HG02763 (cell line): ENCODE measurements around the gene DAB2IP.

Experiments
- ATAC-seq: cut with Tn5 transposase; IDR thresholded peaks from one replicate; pipeline ENCODE4 v1.9.1; 2021; ENCODE audit warnings: mild to moderate bottlenecking, moderate library complexity; ENCODE audit not compliant: unreplicated experiment

The DAB2IP gene

DNA sequence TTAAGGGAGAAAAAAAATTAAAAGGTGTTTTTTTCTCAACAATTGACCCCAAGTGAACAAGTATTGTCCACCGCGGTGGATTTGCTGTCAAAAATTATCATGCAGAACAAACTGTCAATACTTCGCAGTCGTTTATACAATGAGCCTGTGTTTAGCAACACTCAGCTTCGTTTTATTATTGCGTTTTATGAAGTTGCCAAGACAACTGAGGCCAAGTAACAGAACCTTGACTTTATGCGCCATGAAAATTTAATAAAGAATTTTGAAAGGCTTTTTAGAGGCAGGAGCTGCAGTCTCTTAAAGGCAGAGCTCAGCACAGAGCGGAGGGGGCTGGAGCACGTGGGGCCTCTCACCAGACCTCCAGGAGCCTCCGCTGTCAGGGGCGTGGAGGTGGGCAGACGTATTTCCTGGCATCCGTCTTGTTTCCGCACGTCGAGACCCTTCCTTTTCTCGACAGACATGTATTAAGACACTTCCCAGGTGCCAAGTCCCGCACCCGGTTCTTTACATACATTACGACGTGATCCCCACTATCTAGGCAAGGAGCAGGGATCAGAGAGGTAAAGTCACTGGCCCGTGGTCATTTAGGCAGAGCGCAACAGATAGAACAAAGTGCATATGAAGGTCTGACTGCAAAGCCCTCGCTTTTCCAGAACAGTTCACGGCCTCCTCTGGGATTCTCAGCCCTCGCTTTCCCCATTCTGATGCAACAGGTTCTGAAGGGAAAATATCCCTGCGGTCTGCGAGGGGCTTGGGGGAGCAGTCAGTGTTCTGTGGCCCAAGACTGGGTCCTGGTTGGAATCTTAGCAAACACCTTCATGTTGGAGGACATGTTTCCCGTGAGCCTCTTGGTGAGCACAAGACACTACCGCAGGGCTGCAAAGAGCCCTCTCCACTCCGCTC, 164.4 kb downstream of the DAB2IP start:
- no peak for ATAC-seq

GRCh38 chr9:121816449-121816817, 165.0 kb downstream of the DAB2IP start:
- no peak for ATAC-seq

GRCh38 chr9:121816845-121817450, 165.5 kb downstream of the DAB2IP start:
- ATAC-seq, result no peak

GRCh38 chr9:121817476-121817875, 166.0 kb downstream of the DAB2IP start:
- no peak for ATAC-seq

DNA sequence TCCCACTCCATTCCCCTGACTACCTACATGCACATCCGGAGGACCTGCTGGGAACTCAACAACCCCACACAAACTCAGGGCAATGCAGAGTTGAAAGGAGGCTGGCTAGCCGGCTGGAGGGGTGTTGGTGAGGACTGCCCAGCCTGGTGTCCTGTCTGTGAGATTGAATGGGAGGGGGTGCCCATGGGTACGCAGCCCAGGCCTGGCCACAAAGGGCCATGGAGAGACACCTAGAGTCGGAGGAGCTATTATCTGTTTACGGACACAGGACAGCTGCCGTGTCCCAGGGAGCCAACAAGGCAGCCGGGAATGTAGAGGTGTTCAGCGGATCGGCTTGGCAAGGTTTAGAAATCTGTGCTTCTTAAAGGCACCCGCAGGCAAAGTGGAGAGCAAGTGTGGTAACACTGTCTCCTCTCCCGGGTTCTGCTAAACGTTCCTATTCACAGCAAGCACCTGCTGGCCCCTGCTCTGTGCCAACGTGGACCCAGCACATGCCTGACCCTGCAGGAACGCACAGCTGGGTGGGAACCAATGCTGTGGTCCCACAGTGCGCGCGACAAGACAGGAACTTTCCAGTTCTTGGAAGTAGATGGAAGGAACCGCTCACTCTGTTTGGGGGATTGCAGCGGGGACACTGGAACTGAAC, 166.7 kb downstream of the DAB2IP start:
- no peak for ATAC-seq

DNA sequence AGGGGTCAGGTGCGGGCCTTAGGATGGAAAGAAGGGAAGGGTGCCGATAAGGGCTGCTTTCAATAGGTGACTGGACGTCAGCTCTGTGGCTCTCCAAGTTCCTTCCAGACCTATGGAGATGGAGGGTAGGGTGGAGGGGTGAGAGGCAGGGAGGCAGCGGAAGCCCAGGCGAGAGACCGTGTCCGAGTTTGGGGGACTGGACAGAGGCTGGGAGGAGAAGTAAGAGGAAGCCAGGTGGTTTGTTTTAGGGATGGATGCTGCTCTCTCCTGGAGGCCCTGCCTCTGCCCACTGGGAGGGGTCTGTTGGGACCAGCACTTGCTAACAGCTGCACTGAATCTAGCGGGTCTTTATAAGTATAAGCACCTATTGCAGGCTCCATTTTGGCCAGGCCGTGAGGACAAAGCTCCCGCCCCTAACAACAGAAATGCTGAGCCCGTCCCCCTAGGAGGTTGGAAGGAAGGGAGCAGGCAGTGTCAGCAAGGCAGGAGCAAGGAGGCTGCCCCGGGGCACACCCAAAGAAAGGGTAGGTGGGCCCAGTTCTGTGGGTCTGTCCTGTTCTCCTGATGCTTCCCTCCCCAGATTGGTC, 167.5 kb downstream of the DAB2IP start:
- no peak for ATAC-seq

- no peak for ATAC-seq
These were observed 168.2 kb downstream of the DAB2IP start for GRCh38 chr9:121819428-121820231.

GRCh38 chr9:121820286-121821005, 169.0 kb downstream of the DAB2IP start:
- no peak for ATAC-seq

- ATAC-seq, result no peak
These were observed 169.9 kb downstream of the DAB2IP start for GRCh38 chr9:121821326-121821725.

- ATAC-seq, result no peak
These were observed 171.0 kb downstream of the DAB2IP start for GRCh38 chr9:121822093-121823085.

GRCh38 chr9:121823451-121824169, 172.2 kb downstream of the DAB2IP start:
- no peak for ATAC-seq

DNA sequence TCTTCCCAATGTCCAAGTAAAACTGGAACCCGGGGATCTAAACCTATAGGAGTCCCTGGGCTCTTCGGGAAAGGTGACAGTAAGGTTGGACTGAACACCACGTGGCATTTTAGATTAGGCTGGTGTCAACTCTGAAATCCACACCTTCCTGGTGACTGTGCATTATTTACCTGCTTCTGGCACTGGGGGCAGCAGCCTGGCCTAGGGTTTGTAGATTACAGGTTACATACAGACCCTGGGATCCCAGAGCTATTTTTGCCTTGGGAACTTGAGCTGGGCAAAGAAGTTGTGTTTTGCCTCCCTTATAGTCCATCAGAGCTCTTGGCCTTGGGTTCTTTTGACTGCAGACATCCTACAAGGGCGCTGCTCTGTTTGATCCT, 173.2 kb downstream of the DAB2IP start:
- no peak for ATAC-seq

DNA sequence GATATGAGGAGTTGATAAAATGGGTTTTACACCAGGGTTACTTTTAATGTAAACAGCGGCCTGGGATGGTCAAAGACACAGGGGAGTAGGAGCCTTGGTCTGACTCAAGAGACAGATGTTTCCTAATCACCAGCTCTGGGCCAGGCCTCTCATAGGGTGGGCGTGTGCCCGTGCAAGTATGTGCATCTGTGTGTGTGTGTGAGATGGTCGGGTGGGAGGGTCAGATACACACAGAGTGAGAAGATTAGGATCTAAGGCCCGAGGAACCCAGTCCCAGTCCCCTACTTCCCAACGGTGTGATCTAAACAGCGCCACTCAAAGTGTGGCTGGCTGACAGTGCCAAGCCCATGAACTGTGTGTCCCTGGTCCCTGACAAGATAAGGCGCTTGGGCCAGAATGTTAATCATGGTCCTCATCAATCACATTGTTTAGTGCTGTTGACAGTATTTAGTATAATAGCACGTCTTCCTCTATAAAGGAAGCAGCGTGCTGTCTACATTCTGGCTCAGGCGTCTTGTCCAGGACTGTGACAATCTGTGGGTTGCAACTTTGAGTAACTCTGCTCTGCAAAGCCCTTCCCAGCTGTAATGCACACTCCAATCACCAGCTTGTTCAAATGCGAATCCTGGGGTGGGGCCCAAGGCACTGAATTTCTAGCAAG, 173.7 kb downstream of the DAB2IP start:
- ATAC-seq, result no peak

- no peak for ATAC-seq
These were observed 175.3 kb downstream of the DAB2IP start for GRCh38 chr9:121826711-121827110.

GRCh38 chr9:121827251-121827967, 176.0 kb downstream of the DAB2IP start:
- ATAC-seq, result no peak

DNA sequence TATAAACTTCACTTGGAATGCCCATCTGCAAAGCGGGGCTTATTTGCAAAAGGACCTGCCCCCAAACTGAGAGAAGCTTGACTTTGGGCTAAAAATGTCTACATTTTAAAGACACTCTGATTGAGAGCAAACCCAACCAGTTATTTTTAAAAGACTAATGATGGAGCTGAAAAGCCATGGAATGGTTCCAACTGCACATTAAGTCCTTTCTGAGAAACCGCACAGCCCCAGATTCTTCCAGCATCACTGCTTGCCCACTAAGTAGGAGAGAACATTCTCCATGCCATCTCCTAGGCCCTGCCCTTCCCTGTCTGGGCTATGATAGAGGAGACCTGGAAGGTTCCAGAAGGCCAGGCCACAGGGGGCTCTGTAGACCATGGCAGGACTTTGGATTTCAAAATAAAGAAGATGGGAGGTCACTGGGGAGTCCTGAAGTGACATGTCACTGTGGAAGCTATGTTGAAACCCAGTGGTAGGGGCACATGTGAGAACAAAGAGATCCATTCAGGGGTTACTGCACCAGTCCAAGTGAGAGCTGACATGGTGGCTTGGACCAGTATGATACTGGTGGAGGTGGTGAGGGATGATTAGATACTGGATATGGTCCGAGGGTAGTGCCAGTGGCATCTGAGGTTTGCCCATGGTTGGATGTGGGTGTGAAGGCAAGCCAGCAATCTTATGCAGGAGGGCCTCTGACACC, 179.2 kb downstream of the DAB2IP start:
- no peak for ATAC-seq
